ENCODE results near the gene CD151.

Gene CD151

GRCh38 chr11:832529-833113, at the start of gene CD151:
Gene CD151 (plus strand): TSS chr11:832952. CDS start chr11:836070, 3,118 bp downstream.
- H3K27ac ChIP-seq = peak within 1 kb of the TSS; percentile 97
- TF ChIP-seq CTCF (conservative IDR thresholded peaks at IDR 0.05) = no peak
- peak; percentile 41; the same call in 1 of the 2 replicates for TF ChIP-seq ZFX (IDR thresholded peaks at IDR 0.05)

- H3K27ac ChIP-seq = no peak overlapping the region
- TF ChIP-seq CTCF (conservative IDR thresholded peaks at IDR 0.05) (no peak), ZFX (IDR thresholded peaks at IDR 0.05) (no peak)
These were observed 49.2 kb upstream of the CD151 start for GRCh38 chr11:783581-784015.

GRCh38 chr11:786235-787083, 46.3 kb upstream of the CD151 start:
- H3K27ac ChIP-seq = no peak overlapping the region
- TF ChIP-seq CTCF (conservative IDR thresholded peaks at IDR 0.05) = no peak
- TF ChIP-seq ZFX (IDR thresholded peaks at IDR 0.05) = no peak

- H3K27ac ChIP-seq = no peak overlapping the region
- no peak for TF ChIP-seq CTCF (conservative IDR thresholded peaks at IDR 0.05)
- TF ChIP-seq ZFX (IDR thresholded peaks at IDR 0.05) = no peak
These were observed 45.6 kb upstream of the CD151 start for GRCh38 chr11:787084-787675.

GRCh38 chr11:788009-788640, 44.6 kb upstream of the CD151 start:
- H3K27ac ChIP-seq = no peak overlapping the region
- no peak for TF ChIP-seq CTCF (conservative IDR thresholded peaks at IDR 0.05)
- no peak for TF ChIP-seq ZFX (IDR thresholded peaks at IDR 0.05)

GRCh38 chr11:788953-789940, 43.5 kb upstream of the CD151 start:
- TF ChIP-seq ZFX (IDR thresholded peaks at IDR 0.05) (no peak), CTCF (conservative IDR thresholded peaks at IDR 0.05) (no peak)
- no peak overlapping the region for H3K27ac ChIP-seq
